Thyroid gland (tissue), 4 donors: ENCODE results near the gene CDKN3. TPM values are rescaled to one million over a fixed set of nuclear protein-coding genes. Genes with fewer than 3 reads are reported as not detected.

Source experiments
- DNase-seq, 2 donors: peaks; one replicate each; pipeline ENCODE4 v3.0.0-alpha.2; 2019
- H3K27ac ChIP-seq, 3 donors: fragments of 200-600 bp; sonication (generic); 1 replicate in 2 of 3; 2 replicates in 1 of 3; pipeline ENCODE4 v1.5.1; 2016 to 2019; ENCODE audit warnings: mild to moderate bottlenecking in 1 of 3, moderate library complexity in 1 of 3
- H3K27me3 ChIP-seq: fragments of 200-600 bp; sonication (generic); one replicate; pipeline ENCODE4 v1.5.1; 2019
- H3K36me3 ChIP-seq, 2 donors: fragments of 200-600 bp; sonication (generic); one replicate each; pipeline ENCODE4 v1.5.1; 2016 to 2019
- H3K4me1 ChIP-seq, 2 donors: fragments of 200-600 bp; sonication (generic); one replicate each; pipeline ENCODE4 v1.5.1; 2017 to 2019
- H3K4me3 ChIP-seq, 3 donors: fragments of 200-600 bp; sonication (generic); replicated peaks in 1 of 3; 1 replicate in 2 of 3; 2 replicates in 1 of 3; pipeline ENCODE4 v1.5.1; 2016; ENCODE audit warnings: mild to moderate bottlenecking in 1 of 3
- H3K9me3 ChIP-seq: fragments of 200-600 bp; sonication (generic); one replicate; pipeline ENCODE4 v1.5.1; 2017
- POLR2A ChIP-seq, 2 donors: fragments of 450-650 bp; IDR thresholded peaks; one replicate each; pipeline ENCODE4 v1.6.1; 2017; ENCODE audit warnings: antibody characterized with exemption in 2 of 2, mild to moderate bottlenecking in 2 of 2, moderate library complexity in 1 of 2
- WGBS, 2 donors: methylation state at CpG; one replicate each; pipeline ENCODE4 v1.1.5; 2017; 5-methylcytosine and 5-hydroxymethylcytosine counted together
- intact Hi-C: fragments of 100-400 bp; cut with DNase I; formaldehyde crosslinking; loops from one replicate; pipeline ENCODE4 v1.15.1; 2023
- total RNA-seq, 4 donors: library from RNA; depleted of rRNA; stranded (reverse); fragments of >200 nt; gene quantifications; one replicate each; pipeline ENCODE4 v1.2.3, GENCODE V29; 2016
- TF ChIP-seq, protein P1 (sequence below), 6 experiments: fragments of 200-600 bp in 3 of 6; fragments of 450-650 bp in 3 of 6; sonication (generic) in 3 of 6; IDR thresholded peaks; one replicate each; pipeline ENCODE4 v1.5.1; 2016 to 2019; ENCODE audit warnings: antibody characterized with exemption in 6 of 6, mild to moderate bottlenecking in 2 of 6, inconsistent platforms in 1 of 6, moderate library complexity in 1 of 6

CDKN3 gene
- total RNA-seq, 4 donors from 2014 or later = 0.78 to 8.2 (median 4.9) TPM

GRCh38 chr14:54410215-54410614 is 13.4 kb downstream of the CDKN3 start:
- intact Hi-C loops = no loop called here
- no peak overlapping the region for H3K4me3 ChIP-seq
- no peaks in the 10 kb centered on the region for H3K36me3 ChIP-seq
- no peaks in the 10 kb centered on the region for H3K4me1 ChIP-seq
- TF ChIP-seq, protein P1, sequence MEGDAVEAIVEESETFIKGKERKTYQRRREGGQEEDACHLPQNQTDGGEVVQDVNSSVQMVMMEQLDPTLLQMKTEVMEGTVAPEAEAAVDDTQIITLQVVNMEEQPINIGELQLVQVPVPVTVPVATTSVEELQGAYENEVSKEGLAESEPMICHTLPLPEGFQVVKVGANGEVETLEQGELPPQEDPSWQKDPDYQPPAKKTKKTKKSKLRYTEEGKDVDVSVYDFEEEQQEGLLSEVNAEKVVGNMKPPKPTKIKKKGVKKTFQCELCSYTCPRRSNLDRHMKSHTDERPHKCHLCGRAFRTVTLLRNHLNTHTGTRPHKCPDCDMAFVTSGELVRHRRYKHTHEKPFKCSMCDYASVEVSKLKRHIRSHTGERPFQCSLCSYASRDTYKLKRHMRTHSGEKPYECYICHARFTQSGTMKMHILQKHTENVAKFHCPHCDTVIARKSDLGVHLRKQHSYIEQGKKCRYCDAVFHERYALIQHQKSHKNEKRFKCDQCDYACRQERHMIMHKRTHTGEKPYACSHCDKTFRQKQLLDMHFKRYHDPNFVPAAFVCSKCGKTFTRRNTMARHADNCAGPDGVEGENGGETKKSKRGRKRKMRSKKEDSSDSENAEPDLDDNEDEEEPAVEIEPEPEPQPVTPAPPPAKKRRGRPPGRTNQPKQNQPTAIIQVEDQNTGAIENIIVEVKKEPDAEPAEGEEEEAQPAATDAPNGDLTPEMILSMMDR (IDR thresholded peaks at IDR 0.05) = no peak
- TF ChIP-seq POLR2A (IDR thresholded peaks at IDR 0.05) = no peak
- 98 to 100% methylated on average over 1 of the region's 1 CpG for WGBS, 2 donors
- H3K27me3 ChIP-seq = no peaks in the 10 kb centered on the region
- no peak for DNase-seq
- H3K9me3 ChIP-seq = no peaks in the 10 kb centered on the region
- no peak overlapping the region for H3K27ac ChIP-seq

DNA sequence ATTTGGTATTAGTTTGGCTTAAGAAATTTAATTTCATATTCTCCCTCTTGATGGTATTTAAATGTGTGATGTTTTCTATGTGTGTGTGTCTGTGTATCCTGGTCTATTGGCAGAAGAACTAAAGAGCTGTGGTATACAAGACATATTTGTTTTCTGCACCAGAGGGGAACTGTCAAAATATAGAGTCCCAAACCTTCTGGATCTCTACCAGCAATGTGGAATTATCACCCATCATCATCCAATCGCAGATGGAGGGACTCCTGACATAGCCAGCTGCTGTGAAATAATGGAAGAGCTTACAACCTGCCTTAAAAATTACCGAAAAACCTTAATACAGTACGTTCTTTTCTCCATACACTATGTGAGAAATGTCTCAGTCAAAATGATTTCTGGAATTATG is 14.6 kb downstream of the CDKN3 start:
- no peak overlapping the region for H3K27ac ChIP-seq
- H3K36me3 ChIP-seq = no peaks in the 10 kb centered on the region
- intact Hi-C loops = no loop called here
- H3K27me3 ChIP-seq = no peaks in the 10 kb centered on the region
- H3K4me3 ChIP-seq = no peak overlapping the region
- no peaks in the 10 kb centered on the region for H3K9me3 ChIP-seq
- DNase-seq = no peak
- TF ChIP-seq, protein P1 (IDR thresholded peaks at IDR 0.05) = no peak
- no peak for TF ChIP-seq POLR2A (IDR thresholded peaks at IDR 0.05)
- no peaks in the 10 kb centered on the region for H3K4me1 ChIP-seq
- 95 to 100% methylated on average over 3 of the region's 3 CpGs for WGBS, 2 donors

- intact Hi-C loops = no loop called here
- 56 to 63% methylated on average over 7 of the region's 7 CpGs for WGBS, 2 donors
Measured at GRCh38 chr14:54420478-54421142, 23.8 kb downstream of the CDKN3 start.

GRCh38 chr14:54423991-54424390 is 27.2 kb downstream of the CDKN3 start:
- peaks cover 10 to 14% of the 10 kb centered on the region in 2 donors for H3K36me3 ChIP-seq
- H3K27me3 ChIP-seq = no peaks in the 10 kb centered on the region
- intact Hi-C loops = no loop called here

More at GRCh38 chr14:54420478-54421142, 23.8 kb downstream of the CDKN3 start:
- TF ChIP-seq POLR2A (IDR thresholded peaks at IDR 0.05) = no peak
- TF ChIP-seq, protein P1 (IDR thresholded peaks at IDR 0.05) = peak in 3 of 6 experiments; percentile 15 to 59 (median 42)
- Histone ChIP-seq H3K27ac (no peak overlapping the region), H3K36me3 (no peaks in the 10 kb centered on the region), H3K4me1 (peaks cover 0 to 6% of the 10 kb centered on the region in 2 donors), H3K27me3 (no peaks in the 10 kb centered on the region), H3K4me3 (no peak overlapping the region), H3K9me3 (no peaks in the 10 kb centered on the region)
- DNase-seq = peak; percentile 10 to 27

DNA sequence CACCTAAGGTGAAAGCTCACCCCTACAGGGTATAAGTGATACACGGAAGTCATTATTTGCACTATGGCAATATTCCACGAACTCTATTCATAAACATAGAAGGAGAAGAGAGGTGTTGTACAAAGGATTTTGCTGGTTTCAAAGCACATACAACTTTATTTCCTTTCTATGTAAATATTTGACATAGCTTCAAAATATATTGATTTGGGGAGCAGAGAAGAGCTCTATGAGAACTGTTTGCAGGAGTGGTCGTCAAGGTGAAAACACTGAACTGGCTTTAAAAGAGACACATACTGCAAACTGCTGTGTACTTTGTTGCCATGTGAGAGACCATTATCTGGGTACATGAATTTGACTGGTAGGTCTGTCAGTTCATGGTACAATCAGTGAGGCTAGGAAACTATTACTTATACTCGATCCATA is 27.7 kb downstream of the CDKN3 start:
- H3K36me3 ChIP-seq = peaks cover 13 to 18% of the 10 kb centered on the region in 2 donors

More at GRCh38 chr14:54423991-54424390, 27.2 kb downstream of the CDKN3 start:
- Histone ChIP-seq H3K4me1 (peaks cover 0 to 6% of the 10 kb centered on the region in 2 donors), H3K4me3 (no peak overlapping the region), H3K9me3 (no peaks in the 10 kb centered on the region), H3K27ac (no peak overlapping the region)
- no peak for DNase-seq
- TF ChIP-seq, protein P1 (IDR thresholded peaks at IDR 0.05) = no peak
- no peak for TF ChIP-seq POLR2A (IDR thresholded peaks at IDR 0.05)

More for the DNA sequence above, 27.7 kb downstream of the CDKN3 start:
- peaks cover 0 to 6% of the 10 kb centered on the region in 2 donors for H3K4me1 ChIP-seq
- no peak for DNase-seq
- no peak overlapping the region for H3K4me3 ChIP-seq
- intact Hi-C loops = no loop called here
- no peaks in the 10 kb centered on the region for H3K9me3 ChIP-seq
- TF ChIP-seq, protein P1 (IDR thresholded peaks at IDR 0.05) = no peak
- TF ChIP-seq POLR2A (IDR thresholded peaks at IDR 0.05) = no peak
- 92% methylated on average over 4 of the region's 4 CpGs for WGBS, 2 donors
- H3K27me3 ChIP-seq = no peaks in the 10 kb centered on the region
- no peak overlapping the region for H3K27ac ChIP-seq
